GM19035 (cell line): ENCODE data around the gene UNC93A.
"Not testable (repeated sequence)": the region's sequence is repeated elsewhere in the genome, so short reads cannot be mapped to it uniquely, and the experiment has no call there.

Experiments
- ATAC-seq: cut with Tn5 transposase; IDR thresholded peaks from one replicate; pipeline ENCODE4 v1.9.1; 2021; ENCODE audit not compliant: unreplicated experiment

UNC93A gene

GRCh38 chr6:167270499-167271311 lies 20.4 kb upstream of the UNC93A start:
- no peak for ATAC-seq

- ATAC-seq = no peak
These were observed 19.0 kb upstream of the UNC93A start for GRCh38 chr6:167272151-167272550.

- no peak for ATAC-seq
These were observed 18.3 kb upstream of the UNC93A start for GRCh38 chr6:167272696-167273379.

DNA sequence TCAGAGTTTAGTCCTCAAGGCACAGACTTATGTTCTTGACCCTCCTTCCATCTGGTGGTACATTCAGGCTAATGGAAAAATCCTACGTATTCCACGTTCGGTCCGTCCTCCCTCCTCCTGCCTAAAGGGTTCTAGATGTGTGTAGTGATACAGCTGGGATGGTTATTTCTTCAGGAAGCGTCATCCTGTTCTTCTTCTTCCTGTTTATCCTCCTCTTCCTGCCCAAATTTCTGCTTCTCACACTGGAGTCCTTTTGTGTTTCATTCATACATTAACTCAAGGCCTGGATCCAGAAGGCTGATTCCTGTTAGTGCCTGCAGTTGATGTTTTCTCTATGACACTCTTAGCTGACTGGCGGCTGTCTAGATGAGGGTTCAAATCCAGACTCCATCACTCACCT lies 16.8 kb upstream of the UNC93A start:
- no peak for ATAC-seq

DNA sequence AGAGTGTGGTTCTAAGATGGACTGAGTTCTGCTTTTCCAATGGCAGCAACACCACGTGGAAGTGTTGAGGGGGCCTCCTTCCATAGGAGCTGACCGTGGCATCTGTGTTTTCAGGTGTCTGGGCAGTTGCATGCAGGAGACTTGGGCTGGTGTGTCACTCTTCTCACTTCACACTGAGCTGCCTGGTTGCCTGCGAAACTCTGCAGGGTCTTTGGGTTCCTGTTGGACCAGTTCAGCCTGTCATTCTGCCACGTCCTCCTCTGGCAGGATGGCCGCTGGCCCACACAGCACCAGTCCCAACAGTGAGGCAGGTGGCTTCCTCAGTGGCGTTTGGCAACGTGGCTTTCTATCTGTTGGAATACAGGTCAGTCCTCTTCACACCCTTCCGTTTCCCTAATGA lies 16.1 kb upstream of the UNC93A start:
- ATAC-seq = no peak

DNA sequence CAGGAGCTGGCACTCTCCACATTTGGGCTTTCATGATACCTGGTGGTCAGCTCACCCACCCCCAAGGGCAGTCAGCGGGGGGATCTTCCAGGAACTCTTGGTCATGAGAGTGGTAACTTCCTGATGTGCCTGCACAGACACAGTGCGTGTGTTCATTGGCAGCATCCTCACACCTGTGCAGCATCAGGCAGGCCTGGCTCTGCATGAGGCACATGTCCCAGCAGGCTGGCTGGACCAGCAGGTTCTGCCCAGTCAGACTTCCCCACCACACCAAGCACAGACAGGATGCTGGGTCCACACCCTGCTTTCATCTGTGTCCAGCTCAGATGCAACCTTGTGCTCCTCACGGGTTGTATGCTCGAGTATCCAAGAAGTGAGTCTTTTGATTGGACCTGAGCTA lies 15.7 kb upstream of the UNC93A start:
- ATAC-seq = no peak

DNA sequence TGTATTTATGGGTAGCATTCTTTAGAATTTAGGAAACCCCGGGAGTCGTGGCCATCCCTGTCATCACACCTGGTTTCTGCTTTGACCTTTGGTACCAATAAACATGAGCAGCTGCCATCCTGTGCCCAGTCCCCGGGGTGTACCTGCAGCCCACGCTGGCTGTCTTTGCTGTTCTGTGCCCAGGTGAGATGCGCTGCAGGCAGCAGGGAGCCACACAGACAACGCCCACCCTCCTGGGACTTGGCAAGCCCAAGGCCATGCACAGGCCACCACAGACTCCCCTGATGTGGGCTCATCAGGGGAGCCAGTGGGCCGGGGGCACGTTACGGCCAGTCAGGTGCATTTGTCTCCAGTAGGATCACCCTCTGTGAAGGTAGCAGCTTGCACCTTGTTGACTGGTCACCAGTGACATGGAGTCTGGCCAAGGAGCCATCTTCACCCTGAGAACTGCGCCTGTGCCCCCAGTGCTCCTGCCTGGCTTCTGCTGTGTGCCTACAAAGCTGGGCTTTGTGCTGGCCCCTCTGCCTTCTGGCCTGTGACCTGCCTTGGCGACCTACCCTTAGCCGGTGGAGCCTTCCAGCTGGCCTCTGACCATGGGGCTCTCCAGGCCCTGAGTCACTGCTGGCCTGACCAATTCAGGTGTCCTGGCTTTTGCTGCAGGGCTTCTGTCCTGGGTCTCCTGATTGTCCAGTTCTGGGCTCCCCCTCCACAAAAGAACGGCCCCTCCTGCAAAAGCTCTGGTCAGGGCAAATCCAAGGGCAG lies 14.2 kb upstream of the UNC93A start:
- no peak for ATAC-seq

GRCh38 chr6:167278173-167278940 lies 12.8 kb upstream of the UNC93A start:
- not testable (repeated sequence) for ATAC-seq

GRCh38 chr6:167279766-167280446 lies 11.2 kb upstream of the UNC93A start:
- no peak for ATAC-seq

DNA sequence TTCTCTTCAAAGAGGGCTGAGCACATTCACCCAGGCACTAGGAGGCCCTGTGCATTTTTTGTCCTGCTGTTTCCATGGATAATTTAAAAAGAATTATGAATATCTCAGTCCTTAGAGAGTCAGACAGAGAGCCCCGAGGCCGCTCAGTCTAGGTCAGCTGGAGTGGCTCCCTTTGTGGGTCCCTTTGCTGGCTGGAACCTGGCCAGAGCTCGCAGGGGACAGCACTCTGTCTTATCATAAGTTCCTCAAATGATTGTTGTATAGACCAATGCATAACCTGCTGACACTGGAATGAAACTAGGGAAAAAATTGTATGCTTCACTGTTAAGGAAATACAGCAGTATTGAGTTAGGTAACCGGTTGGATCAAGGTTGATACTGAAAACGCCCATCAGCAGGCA lies 10.6 kb upstream of the UNC93A start:
- ATAC-seq = not testable (repeated sequence)

- ATAC-seq = no peak
These were observed 8.9 kb upstream of the UNC93A start for GRCh38 chr6:167282165-167282564.

DNA sequence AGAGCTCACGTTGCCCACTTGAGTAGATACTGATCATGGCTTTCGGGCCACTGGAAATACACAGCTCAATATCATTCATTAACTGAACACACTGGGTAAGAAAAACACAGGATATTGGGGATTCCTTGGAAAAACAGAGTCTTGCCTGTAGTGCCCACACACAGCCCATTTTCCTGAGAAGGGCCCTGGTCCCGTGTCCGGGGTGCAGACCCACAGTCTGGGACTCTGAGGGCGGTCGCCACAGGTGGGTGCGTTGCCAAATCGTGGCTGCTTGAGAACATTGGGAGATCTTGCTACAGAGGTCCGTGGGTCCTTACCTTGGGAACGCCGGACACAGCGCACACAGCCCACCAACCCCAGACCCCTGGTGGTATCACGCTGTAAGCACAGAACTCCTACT lies 6.5 kb upstream of the UNC93A start:
- not testable (repeated sequence) for ATAC-seq

DNA sequence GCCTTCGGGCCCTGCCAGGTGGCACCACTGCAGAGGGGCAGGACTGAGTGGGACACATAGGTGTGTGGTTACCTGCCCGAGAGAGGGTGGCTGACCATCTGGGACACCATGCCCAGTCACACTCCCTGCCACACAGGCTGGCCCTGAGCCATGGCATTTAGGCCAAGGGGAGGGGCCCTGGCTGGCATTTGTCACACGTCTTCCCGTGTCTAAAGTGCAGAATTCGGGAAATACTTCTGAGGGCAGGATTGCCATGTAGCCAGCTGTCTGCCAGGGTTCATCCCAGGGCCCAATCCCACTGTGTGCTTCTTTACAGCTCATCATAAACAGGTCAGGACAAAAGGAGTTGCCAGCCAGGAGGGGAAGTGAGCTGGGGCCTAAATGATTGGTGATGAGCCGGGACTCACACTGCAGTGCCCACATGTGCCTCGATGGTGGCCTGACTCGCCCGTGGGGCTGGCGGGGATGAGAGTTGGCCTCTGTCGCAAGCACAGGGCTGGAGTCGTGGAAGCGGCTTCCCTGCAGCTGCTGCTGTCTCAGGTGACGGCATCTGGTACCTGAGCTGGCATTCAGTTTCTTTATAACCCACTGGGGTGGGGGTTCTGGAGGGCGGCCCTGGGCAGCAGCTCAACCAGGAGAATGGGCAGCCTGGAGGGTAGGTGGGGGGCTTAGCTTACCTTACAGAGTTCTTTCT lies 5.9 kb upstream of the UNC93A start:
- no peak for ATAC-seq

- ATAC-seq = no peak
These were observed 3.5 kb upstream of the UNC93A start for GRCh38 chr6:167287513-167288048.

- ATAC-seq = peak; percentile 87
These were observed 2.4 kb upstream of the UNC93A start for GRCh38 chr6:167288591-167289225.

DNA sequence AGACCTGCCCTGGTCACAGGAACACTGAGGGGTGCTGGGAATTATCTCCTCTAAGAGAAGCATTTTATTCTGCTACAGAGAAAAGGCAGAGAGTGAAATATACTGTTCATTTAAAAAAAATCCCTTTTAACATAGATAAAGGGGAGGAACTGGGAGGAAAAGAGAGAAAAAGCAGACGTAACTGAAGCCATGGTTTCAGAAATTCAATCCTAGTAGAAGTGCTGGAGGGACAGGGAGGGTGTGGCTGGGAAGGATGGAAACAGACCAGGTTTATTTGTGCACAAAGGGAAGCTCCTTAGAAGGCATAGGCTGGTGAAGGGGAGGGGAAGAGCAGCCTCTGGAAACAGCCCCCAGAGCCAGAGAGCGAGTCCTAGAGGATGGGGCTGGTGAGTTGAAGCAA lies 1.8 kb upstream of the UNC93A start:
- ATAC-seq = not testable (repeated sequence)

GRCh38 chr6:167291623-167292300 lies 647 bp downstream of the UNC93A start:
- ATAC-seq = no peak

DNA sequence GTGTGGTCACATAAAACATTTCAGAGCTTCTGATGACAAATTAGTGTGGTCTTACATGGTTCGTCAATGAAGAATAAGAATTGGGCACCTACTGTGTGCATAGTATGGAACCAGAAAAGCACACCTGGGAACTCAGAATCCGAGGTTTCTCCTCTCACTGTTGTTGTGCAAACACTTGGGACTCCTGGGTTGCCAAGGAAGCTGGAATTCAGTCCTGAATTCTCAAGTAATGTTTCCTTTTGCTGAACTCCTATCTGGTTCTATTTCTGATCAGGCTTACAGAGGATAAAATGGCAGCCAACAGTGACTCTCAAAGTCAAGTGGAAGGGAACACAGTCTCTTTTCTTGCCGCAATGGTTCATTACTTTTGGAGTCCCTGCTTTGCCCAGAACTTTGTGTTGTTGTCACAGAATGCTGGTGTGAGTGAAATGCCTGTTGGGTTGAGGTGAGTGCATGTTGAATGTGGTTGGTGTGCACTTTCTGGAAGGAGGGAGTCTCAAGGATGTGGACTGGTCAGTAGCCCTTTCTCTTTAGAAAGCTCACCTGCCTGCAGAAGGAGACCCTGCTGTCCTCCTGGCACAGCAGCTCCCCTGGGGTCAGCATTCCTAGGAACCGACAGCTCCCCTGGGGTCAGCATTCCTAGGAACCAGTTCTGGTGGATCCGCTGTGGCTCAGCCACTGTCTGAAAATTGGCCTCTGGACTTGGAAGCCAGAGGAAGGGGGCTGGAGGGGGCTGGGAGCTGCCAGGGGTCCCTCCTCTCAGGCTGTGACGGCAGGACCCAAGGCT lies 1.4 kb downstream of the UNC93A start:
- ATAC-seq = no peak
